ENCODE measurements around the gene GATC. TPM values are rescaled to one million over a fixed set of nuclear protein-coding genes. Genes with fewer than 3 reads are reported as not detected.

The GATC gene
- total and polyA plus RNA-seq, 7 donors: 6.4 to 17.6 (median 9.1) TPM

GRCh38 chr12:120475643-120476042, 29.4 kb downstream of the GATC start:
- no peak for DNase-seq
- 96 to 100% (median 97%) methylated on average over 1 of the region's 1 CpG for WGBS, 3 donors
- H3K9me3 ChIP-seq: no peaks in the 10 kb centered on the region

GRCh38 chr12:120479458-120479857, 33.2 kb downstream of the GATC start:
- 85 to 93% (median 92%) methylated on average over 1 of the region's 1 CpG for WGBS, 3 donors

More at GRCh38 chr12:120475643-120476042, 29.4 kb downstream of the GATC start:
- Histone ChIP-seq H3K4me1 (peaks cover 3% of the 10 kb centered on the region), H3K27ac (no peak overlapping the region), H3K4me3 (no peak overlapping the region), H3K27me3 (ENCODE audit: insufficient read depth in 3 of 3, low read length in 2 of 3) (no peaks in the 10 kb centered on the region), H3K36me3 (ENCODE audit: insufficient read depth in 1 of 2, low read depth in 1 of 2) (no peaks in the 10 kb centered on the region)
- intact Hi-C loops (cut with DNase I): no loop called here
- no peak for ATAC-seq
- no peak for TF ChIP-seq CTCF (IDR thresholded peaks at IDR 0.05)

GRCh38 chr12:120480211-120480610, 34.0 kb downstream of the GATC start:
- H3K27me3 ChIP-seq (ENCODE audit: insufficient read depth in 3 of 3, low read length in 2 of 3): no peaks in the 10 kb centered on the region
- H3K9me3 ChIP-seq: no peaks in the 10 kb centered on the region
- no peaks in the 10 kb centered on the region for H3K36me3 ChIP-seq (ENCODE audit: insufficient read depth in 1 of 2, low read depth in 1 of 2)
- no peak overlapping the region for H3K27ac ChIP-seq
- TF ChIP-seq CTCF (IDR thresholded peaks at IDR 0.05): no peak
- no peaks in the 10 kb centered on the region for H3K4me1 ChIP-seq
- intact Hi-C loops (cut with DNase I): no loop called here
- no peak overlapping the region for H3K4me3 ChIP-seq
- DNase-seq (no peak), ATAC-seq (no peak)
- WGBS, 3 donors: 58 to 80% (median 80%) methylated on average over 1 of the region's 1 CpG

More at GRCh38 chr12:120479458-120479857, 33.2 kb downstream of the GATC start:
- Histone ChIP-seq H3K4me1 (no peaks in the 10 kb centered on the region), H3K36me3 (ENCODE audit: insufficient read depth in 1 of 2, low read depth in 1 of 2) (no peaks in the 10 kb centered on the region), H3K4me3 (no peak overlapping the region), H3K27ac (no peak overlapping the region), H3K27me3 (ENCODE audit: insufficient read depth in 3 of 3, low read length in 2 of 3) (no peaks in the 10 kb centered on the region), H3K9me3 (no peaks in the 10 kb centered on the region)
- ATAC-seq (no peak), DNase-seq (no peak)
- intact Hi-C loops (cut with DNase I): no loop called here
- no peak for TF ChIP-seq CTCF (IDR thresholded peaks at IDR 0.05)

- no peaks in the 10 kb centered on the region for H3K27me3 ChIP-seq (ENCODE audit: insufficient read depth in 3 of 3, low read length in 2 of 3)
- no peak overlapping the region for H3K4me3 ChIP-seq
- H3K9me3 ChIP-seq: no peaks in the 10 kb centered on the region
- DNase-seq: no peak
- TF ChIP-seq CTCF (IDR thresholded peaks at IDR 0.05): no peak
- H3K4me1 ChIP-seq: no peaks in the 10 kb centered on the region
- intact Hi-C loops (cut with DNase I): no loop called here
- H3K27ac ChIP-seq: no peak overlapping the region
- no peak for ATAC-seq
- H3K36me3 ChIP-seq (ENCODE audit: insufficient read depth in 1 of 2, low read depth in 1 of 2): no peaks in the 10 kb centered on the region
- WGBS, 3 donors: 94 to 97% (median 96%) methylated on average over 9 of the region's 9 CpGs
Measured at GRCh38 chr12:120481022-120481767, 35.0 kb downstream of the GATC start.

GRCh38 chr12:120483621-120484020, 37.4 kb downstream of the GATC start:
- WGBS, 3 donors: 87 to 100% (median 100%) methylated on average over 1 of the region's 1 CpG
- TF ChIP-seq CTCF (IDR thresholded peaks at IDR 0.05): no peak
- Histone ChIP-seq H3K9me3 (no peaks in the 10 kb centered on the region), H3K4me3 (no peak overlapping the region), H3K36me3 (ENCODE audit: insufficient read depth in 1 of 2, low read depth in 1 of 2) (peaks cover 2 to 3% of the 10 kb centered on the region in 2 donors), H3K27me3 (ENCODE audit: insufficient read depth in 3 of 3, low read length in 2 of 3) (no peaks in the 10 kb centered on the region), H3K4me1 (no peaks in the 10 kb centered on the region), H3K27ac (no peak overlapping the region)
- intact Hi-C loops (cut with DNase I): no loop called here
- ATAC-seq: no peak
- no peak for DNase-seq
